Astrocyte (in vitro differentiated cells and primary cell): ENCODE results near the gene DDC. TPM values are rescaled to one million over a fixed set of nuclear protein-coding genes. Genes with fewer than 3 reads are reported as not detected.

ENCODE experiments used
- DNase-seq: peaks from one replicate; pipeline ENCODE4 v3.0.0-alpha.2; 2010; ENCODE audit warnings: low read depth
- FAIRE-seq: peaks from 2 replicates; lab custom pipeline; 2011; peaks lifted over from hg19 to GRCh38; lab: Jason Lieb, UNC
- H2AFZ ChIP-seq: 2 replicates; pipeline ENCODE4 v1.6.0; 2012; ENCODE audit warnings: low read depth, low read length, inconsistent platforms
- H3K27ac ChIP-seq: 2 replicates; pipeline ENCODE4 v1.5.1; 2011; ENCODE audit warnings: low read depth, low read length, inconsistent platforms
- H3K27me3 ChIP-seq: 2 replicates; pipeline ENCODE4 v1.6.0; 2011; ENCODE audit warnings: low read length, inconsistent platforms; ENCODE audit not compliant: insufficient read depth
- H3K36me3 ChIP-seq: 2 replicates; pipeline ENCODE4 v1.5.1; 2011; ENCODE audit warnings: low read length, inconsistent platforms; ENCODE audit not compliant: insufficient read depth
- H3K4me1 ChIP-seq: 2 replicates; pipeline ENCODE4 v1.5.1; 2011; ENCODE audit warnings: low read length, inconsistent platforms; ENCODE audit not compliant: insufficient read depth
- H3K4me2 ChIP-seq: 2 replicates; pipeline ENCODE4 v1.6.0; 2012; ENCODE audit warnings: low read length, inconsistent platforms
- H3K4me3 ChIP-seq: 2 replicates; pipeline ENCODE4 v1.5.1; 2011; ENCODE audit warnings: low read depth, mild to moderate bottlenecking, low read length, inconsistent platforms; ENCODE audit not compliant: insufficient read depth
- H3K79me2 ChIP-seq: 2 replicates; pipeline ENCODE4 v1.6.0; 2012; ENCODE audit warnings: mild to moderate bottlenecking, low read length, inconsistent platforms; ENCODE audit not compliant: insufficient read depth
- H3K9ac ChIP-seq: 2 replicates; pipeline ENCODE4 v1.6.0; 2012; ENCODE audit warnings: mild to moderate bottlenecking, low read length, inconsistent platforms
- H3K9me3 ChIP-seq: 2 replicates; pipeline ENCODE4 v1.5.1; 2012; ENCODE audit warnings: low read depth, mild to moderate bottlenecking, low read length, inconsistent platforms; ENCODE audit not compliant: insufficient read depth
- H4K20me1 ChIP-seq: 2 replicates; pipeline ENCODE4 v1.6.0; 2012; ENCODE audit warnings: low read length, inconsistent platforms; ENCODE audit not compliant: insufficient read depth
- H3K27ac Mint-ChIP-seq: one replicate; pipeline ENCODE4 v1.8.0; 2021; ENCODE audit warnings: mild to moderate bottlenecking, mixed read lengths; ENCODE audit not compliant: unreplicated experiment
- H3K27me3 Mint-ChIP-seq: one replicate; pipeline ENCODE4 v1.8.0; 2021; ENCODE audit warnings: low read depth, mixed read lengths; ENCODE audit not compliant: unreplicated experiment
- H3K36me3 Mint-ChIP-seq: one replicate; pipeline ENCODE4 v1.8.0; 2021; ENCODE audit warnings: low read depth, mixed read lengths; ENCODE audit not compliant: unreplicated experiment
- H3K4me1 Mint-ChIP-seq: one replicate; pipeline ENCODE4 v1.8.0; 2021; ENCODE audit warnings: low read depth, mixed read lengths; ENCODE audit not compliant: unreplicated experiment
- H3K4me3 Mint-ChIP-seq: one replicate; pipeline ENCODE4 v1.8.0; 2021; ENCODE audit warnings: mild to moderate bottlenecking, moderate library complexity, mixed read lengths; ENCODE audit not compliant: unreplicated experiment
- H3K9me3 Mint-ChIP-seq: one replicate; pipeline ENCODE4 v1.8.0; 2021; ENCODE audit warnings: mild to moderate bottlenecking, mixed read lengths; ENCODE audit not compliant: unreplicated experiment
- CTCF ChIP-seq: IDR thresholded peaks from 2 replicates; pipeline ENCODE4 v1.5.1; 2011; ENCODE audit warnings: low read depth, mild to moderate bottlenecking, inconsistent platforms, low read length, moderate library complexity; ENCODE audit not compliant: insufficient read depth
- EZH2 ChIP-seq: IDR thresholded peaks from 2 replicates; pipeline ENCODE4 v1.6.1; 2012; ENCODE audit warnings: mild to moderate bottlenecking, low read length, inconsistent platforms; ENCODE audit not compliant: insufficient read depth
- total RNA-seq: library from RNA; stranded (reverse); gene quantifications from 2 replicates; pipeline ENCODE4 v1.2.1, GENCODE V29; 2021

Gene DDC
- total RNA-seq, 1 donor from 2014 or later: not detected

DNA sequence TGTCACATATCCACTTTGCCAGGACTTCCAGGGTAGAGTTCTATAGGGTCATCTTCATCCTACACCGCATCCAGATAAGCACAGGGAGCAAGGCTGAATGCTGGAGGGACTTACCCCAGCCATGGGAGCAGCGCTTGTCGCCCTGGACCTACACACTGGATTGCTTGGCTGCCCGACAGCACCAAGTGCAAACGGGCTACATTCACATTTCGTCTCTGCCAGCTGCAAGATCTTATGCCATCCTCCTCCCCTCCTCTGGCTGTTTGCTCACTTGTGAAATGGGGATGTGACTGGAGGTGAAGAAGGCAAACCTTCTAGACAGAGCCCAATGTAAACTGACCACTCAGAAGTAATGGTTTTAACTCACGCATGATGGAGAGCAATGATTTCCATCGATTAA is 1.0 kb downstream of the DDC start:
- Histone ChIP-seq H3K4me2 (no peak overlapping the region), H4K20me1 (no peaks in the 10 kb centered on the region), H3K27ac (no peak overlapping the region), H3K27me3 (peaks cover 9% of the 10 kb centered on the region), H2AFZ (no peak overlapping the region), H3K9me3 (no peaks in the 10 kb centered on the region), H3K9ac (no peak overlapping the region), H3K4me3 (no peak overlapping the region), H3K4me1 (no peaks in the 10 kb centered on the region), H3K36me3 (no peaks in the 10 kb centered on the region), H3K79me2 (no peaks in the 10 kb centered on the region)
- Mint-ChIP-seq H3K4me1 (no peaks in the 10 kb centered on the region), H3K36me3 (peaks cover 2% of the 10 kb centered on the region), H3K4me3 (no peak overlapping the region), H3K27ac (no peak overlapping the region), H3K9me3 (peaks cover 2% of the 10 kb centered on the region), H3K27me3 (peaks cover 58% of the 10 kb centered on the region)
- no peak for TF ChIP-seq EZH2
- TF ChIP-seq CTCF: no peak
- DNase-seq (no peak), FAIRE-seq (no peak)

DNA sequence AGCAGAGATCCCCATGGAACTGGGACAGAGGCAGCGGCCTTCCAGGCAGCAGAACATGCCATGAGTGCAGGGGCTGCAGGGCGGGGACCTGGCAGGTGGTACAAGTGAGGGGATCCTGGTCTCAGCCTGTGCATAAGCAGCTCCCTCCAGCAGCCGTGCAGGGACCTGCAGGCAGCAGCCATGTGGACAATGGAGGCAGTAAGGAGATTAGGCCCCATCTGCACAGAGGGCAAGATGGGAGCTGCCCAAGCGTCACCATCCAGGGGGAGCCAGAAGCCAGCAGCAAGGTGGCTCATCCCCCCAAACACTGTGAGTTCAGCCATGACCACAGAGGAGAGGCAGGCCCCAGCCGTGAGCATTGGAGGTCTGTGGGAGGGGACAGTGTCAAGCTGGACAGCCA is 3.1 kb downstream of the DDC start:
- no peak overlapping the region for H3K27ac Mint-ChIP-seq
- Histone ChIP-seq H3K9me3 (no peaks in the 10 kb centered on the region), H3K27me3 (peaks cover 15% of the 10 kb centered on the region), H3K36me3 (no peaks in the 10 kb centered on the region), H3K4me2 (no peak overlapping the region), H2AFZ (no peak overlapping the region), H3K4me3 (no peak overlapping the region), H4K20me1 (no peaks in the 10 kb centered on the region), H3K9ac (no peak overlapping the region), H3K79me2 (no peaks in the 10 kb centered on the region), H3K4me1 (no peaks in the 10 kb centered on the region), H3K27ac (no peak overlapping the region)
- FAIRE-seq (no peak), DNase-seq (no peak)
- H3K4me3 Mint-ChIP-seq: no peak overlapping the region
- peaks cover 2% of the 10 kb centered on the region for H3K9me3 Mint-ChIP-seq
- peaks cover under 1% of the 10 kb centered on the region for H3K36me3 Mint-ChIP-seq
- TF ChIP-seq EZH2 (no peak), CTCF (no peak)
- H3K4me1 Mint-ChIP-seq: no peaks in the 10 kb centered on the region
- H3K27me3 Mint-ChIP-seq: peaks cover 57% of the 10 kb centered on the region

- TF ChIP-seq EZH2: no peak
- TF ChIP-seq CTCF: no peak
- H3K9ac ChIP-seq: no peak overlapping the region
- H3K79me2 ChIP-seq: no peaks in the 10 kb centered on the region
- no peak for DNase-seq
- H3K9me3 Mint-ChIP-seq: no peaks in the 10 kb centered on the region
- peaks cover 61% of the 10 kb centered on the region for H3K27me3 Mint-ChIP-seq
- H3K36me3 ChIP-seq: no peaks in the 10 kb centered on the region
- no peaks in the 10 kb centered on the region for H3K4me1 ChIP-seq
- H3K4me2 ChIP-seq: no peak overlapping the region
- no peaks in the 10 kb centered on the region for H3K36me3 Mint-ChIP-seq
- H3K4me3 Mint-ChIP-seq: no peak overlapping the region
- peaks cover 19% of the 10 kb centered on the region for H3K27me3 ChIP-seq
- H2AFZ ChIP-seq: no peak overlapping the region
- no peak overlapping the region for H3K27ac ChIP-seq
- no peak for FAIRE-seq
- H3K4me1 Mint-ChIP-seq: no peaks in the 10 kb centered on the region
- no peak overlapping the region for H3K27ac Mint-ChIP-seq
- H3K4me3 ChIP-seq: no peak overlapping the region
- no peaks in the 10 kb centered on the region for H3K9me3 ChIP-seq
- no peaks in the 10 kb centered on the region for H4K20me1 ChIP-seq
Observed at GRCh38 chr7:50560865-50561351, 4.3 kb downstream of the DDC start.
